Inflammatory macrophage (primary cell): ENCODE results near the gene CEP85L.

Experiments used
- DNase-seq, 2 donors: peaks; one replicate each; pipeline ENCODE4 v3.0.0-alpha.2; 2020 to 2022

The CEP85L gene

GRCh38 chr6:118535176-118535844, 116.1 kb downstream of the CEP85L start:
- DNase-seq, result no peak

GRCh38 chr6:118530942-118531341, 120.4 kb downstream of the CEP85L start:
- DNase-seq, result no peak

- DNase-seq, result no peak
Observed at GRCh38 chr6:118529756-118530155, 121.6 kb downstream of the CEP85L start.

GRCh38 chr6:118528129-118528528, 123.3 kb downstream of the CEP85L start:
- no peak for DNase-seq

GRCh38 chr6:118525913-118526780, 125.2 kb downstream of the CEP85L start:
- no peak for DNase-seq

GRCh38 chr6:118524686-118525085, 126.7 kb downstream of the CEP85L start:
- DNase-seq, result no peak

GRCh38 chr6:118523216-118523615, 128.2 kb downstream of the CEP85L start:
- no peak for DNase-seq

- no peak for DNase-seq
Observed at GRCh38 chr6:118522422-118522821, 129.0 kb downstream of the CEP85L start.

GRCh38 chr6:118514689-118515088, 136.7 kb downstream of the CEP85L start:
- no peak for DNase-seq

GRCh38 chr6:118511930-118512715, 139.3 kb downstream of the CEP85L start:
- DNase-seq, result no peak

GRCh38 chr6:118509009-118509617, 142.3 kb downstream of the CEP85L start:
- DNase-seq, result no peak

GRCh38 chr6:118507636-118508035, 143.8 kb downstream of the CEP85L start:
- no peak for DNase-seq

GRCh38 chr6:118506071-118506638, 145.2 kb downstream of the CEP85L start:
- DNase-seq, result no peak

- no peak for DNase-seq
Observed at GRCh38 chr6:118505656-118506055, 145.7 kb downstream of the CEP85L start.

GRCh38 chr6:118504611-118505010, 146.8 kb downstream of the CEP85L start:
- no peak for DNase-seq

GRCh38 chr6:118502169-118502568, 149.2 kb downstream of the CEP85L start:
- no peak for DNase-seq

- DNase-seq, result no peak
Observed at GRCh38 chr6:118501765-118502164, 149.6 kb downstream of the CEP85L start.

- DNase-seq, result no peak
Observed at GRCh38 chr6:118501099-118501498, 150.3 kb downstream of the CEP85L start.

- no peak for DNase-seq
Observed at GRCh38 chr6:118500130-118501015, 151.0 kb downstream of the CEP85L start.

- DNase-seq, result no peak
Observed at GRCh38 chr6:118495485-118496280, 155.7 kb downstream of the CEP85L start.
